GM12892 (cell line): ENCODE data around the gene CDC42BPG.

Experiments used
- POLR2A ChIP-seq: IDR thresholded peaks from 2 replicates; pipeline ENCODE4 v1.6.1; 2011; ENCODE audit warnings: low read depth, low read length, control low read depth
- POLR2AphosphoS5 ChIP-seq: IDR thresholded peaks from 2 replicates; pipeline ENCODE4 v1.6.1; 2011; ENCODE audit warnings: low read depth, low read length, control low read depth
- TAF1 ChIP-seq: IDR thresholded peaks from 2 replicates; pipeline ENCODE4 v1.6.1; 2011; ENCODE audit warnings: low read depth, mild to moderate bottlenecking, control low read depth, low read length, borderline replicate concordance

GRCh38 chr11:64848826-64849597 lies 4.6 kb upstream of the CDC42BPG start:
- no peak for TF ChIP-seq POLR2A
- TF ChIP-seq POLR2AphosphoS5: no peak; the same call in 1 of the 2 replicates
- no peak for TF ChIP-seq TAF1
